Measurements from ENCODE around the gene PPP1R36.
A peak's percentile ranks its signal among the peaks of the same experiment; 100 is the strongest.

Gene PPP1R36

GRCh38 chr14:64502456-64502855 lies 47.3 kb upstream of the PPP1R36 start:
- Histone ChIP-seq H3K4me1 (ENCODE audit: insufficient read depth, low read length, poor library complexity, severe bottlenecking) (peaks cover 48% of the 10 kb centered on the region), H3K9ac (ENCODE audit: low read depth, low read length, poor library complexity, severe bottlenecking) (peak overlapping the region; percentile 98), H3F3A (ENCODE audit: low read depth) (peaks cover 10% of the 10 kb centered on the region; the same call in 1 of the 2 replicates), H2AFZ (ENCODE audit: low read length) (peak overlapping the region; percentile 84; the same call in 1 of the 2 replicates), H3K4me2 (ENCODE audit: low read depth, low read length, poor library complexity, severe bottlenecking) (peak overlapping the region; percentile 99), H3K36me3 (ENCODE audit: insufficient read depth, low read length) (no peaks in the 10 kb centered on the region), H3K4me3 (ENCODE audit: low read length, poor library complexity, severe bottlenecking) (peak overlapping the region; percentile 80), H4K20me1 (ENCODE audit: insufficient read depth, low read length, poor library complexity, severe bottlenecking) (peaks cover 49% of the 10 kb centered on the region), H3K79me2 (ENCODE audit: insufficient read depth, low read length) (peaks cover 80% of the 10 kb centered on the region), H3K9me2 (replicated peaks; ENCODE audit: low read depth, low read length) (no peaks in the 10 kb centered on the region), H3K9me3 (ENCODE audit: insufficient read depth, low read depth, low read length) (no peaks in the 10 kb centered on the region), H3K27me3 (ENCODE audit: insufficient read depth, low read length, poor library complexity, severe bottlenecking) (no peaks in the 10 kb centered on the region)
- TF ChIP-seq CTCF (conservative IDR thresholded peaks at IDR 0.05; ENCODE audit: low read length) (no peak), EZH2phosphoT487 (IDR thresholded peaks at IDR 0.05; ENCODE audit: borderline replicate concordance) (no peak)

GRCh38 chr14:64502887-64503433 lies 46.8 kb upstream of the PPP1R36 start:
- H3F3A ChIP-seq (ENCODE audit: low read depth): peaks cover 10% of the 10 kb centered on the region; the same call in 1 of the 2 replicates
- H2AFZ ChIP-seq (ENCODE audit: low read length): peak overlapping the region; percentile 84

GRCh38 chr14:64503434-64504309 lies 46.1 kb upstream of the PPP1R36 start, which contains the start of gene ZBTB25:
Gene ZBTB25, minus strand, starts transcription at chr14:64503838. Its CDS starts 13,305 bp downstream, at chr14:64490533.
- Histone ChIP-seq H3F3A (ENCODE audit: low read depth) (peaks cover 10% of the 10 kb centered on the region; the same call in 1 of the 2 replicates), H3K36me3 (ENCODE audit: insufficient read depth, low read length) (no peaks in the 10 kb centered on the region), H3K79me2 (ENCODE audit: insufficient read depth, low read length) (peaks cover 84% of the 10 kb centered on the region), H3K9me2 (replicated peaks; ENCODE audit: low read depth, low read length) (no peaks in the 10 kb centered on the region), H2AFZ (ENCODE audit: low read length) (peak within 1 kb of the TSS; percentile 84), H3K4me2 (ENCODE audit: low read depth, low read length, poor library complexity, severe bottlenecking) (peak within 1 kb of the TSS; percentile 99), H3K9me3 (ENCODE audit: insufficient read depth, low read depth, low read length) (no peaks in the 10 kb centered on the region), H3K9ac (ENCODE audit: low read depth, low read length, poor library complexity, severe bottlenecking) (peak within 1 kb of the TSS; percentile 98), H3K4me3 (ENCODE audit: low read length, poor library complexity, severe bottlenecking) (peak within 1 kb of the TSS; percentile 80), H3K27me3 (ENCODE audit: insufficient read depth, low read length, poor library complexity, severe bottlenecking) (no peaks in the 10 kb centered on the region), H4K20me1 (ENCODE audit: insufficient read depth, low read length, poor library complexity, severe bottlenecking) (peaks cover 61% of the 10 kb centered on the region), H3K4me1 (ENCODE audit: insufficient read depth, low read length, poor library complexity, severe bottlenecking) (peaks cover 54% of the 10 kb centered on the region)
- no peak for TF ChIP-seq CTCF (conservative IDR thresholded peaks at IDR 0.05; ENCODE audit: low read length)
- TF ChIP-seq EZH2phosphoT487 (IDR thresholded peaks at IDR 0.05; ENCODE audit: borderline replicate concordance): no peak

More at GRCh38 chr14:64502887-64503433, 46.8 kb upstream of the PPP1R36 start:
- Histone ChIP-seq H3K4me1 (ENCODE audit: insufficient read depth, low read length, poor library complexity, severe bottlenecking) (peaks cover 49% of the 10 kb centered on the region), H3K9me3 (ENCODE audit: insufficient read depth, low read depth, low read length) (no peaks in the 10 kb centered on the region), H3K9me2 (replicated peaks; ENCODE audit: low read depth, low read length) (no peaks in the 10 kb centered on the region), H3K79me2 (ENCODE audit: insufficient read depth, low read length) (peaks cover 80% of the 10 kb centered on the region), H3K4me3 (ENCODE audit: low read length, poor library complexity, severe bottlenecking) (peak overlapping the region; percentile 80), H3K9ac (ENCODE audit: low read depth, low read length, poor library complexity, severe bottlenecking) (peak overlapping the region; percentile 98), H3K27me3 (ENCODE audit: insufficient read depth, low read length, poor library complexity, severe bottlenecking) (no peaks in the 10 kb centered on the region), H3K36me3 (ENCODE audit: insufficient read depth, low read length) (no peaks in the 10 kb centered on the region), H3K4me2 (ENCODE audit: low read depth, low read length, poor library complexity, severe bottlenecking) (peak overlapping the region; percentile 99), H4K20me1 (ENCODE audit: insufficient read depth, low read length, poor library complexity, severe bottlenecking) (peaks cover 54% of the 10 kb centered on the region)
- TF ChIP-seq CTCF (conservative IDR thresholded peaks at IDR 0.05; ENCODE audit: low read length): no peak
- TF ChIP-seq EZH2phosphoT487 (IDR thresholded peaks at IDR 0.05; ENCODE audit: borderline replicate concordance): no peak
